K562 (cell line): ENCODE data around the gene CCDC28A.

ENCODE experiments used
- CBX1 ChIP-seq: sonication (generic); IDR thresholded peaks from 2 replicates; pipeline ENCODE4 v1.6.1; 2016; ENCODE audit warnings: antibody characterized with exemption, low read depth, mild to moderate bottlenecking
- CEBPB ChIP-seq: fragments of 450-650 bp; IDR thresholded peaks from 2 replicates; pipeline ENCODE4 v1.6.1; 2016; ENCODE audit warnings: missing genetic modification characterization, missing compliant biosample characterization
- EZH2 ChIP-seq: IDR thresholded peaks from 2 replicates; pipeline ENCODE4 v1.6.1; 2012; ENCODE audit warnings: low read depth, mild to moderate bottlenecking, inconsistent platforms, low read length, borderline replicate concordance
- SETDB1 ChIP-seq: IDR thresholded peaks from one replicate; pipeline ENCODE4 v1.6.1; 2012; ENCODE audit warnings: low read length, control low read depth, inconsistent platforms
- SMAD3 ChIP-seq: fragments of 450-650 bp; formaldehyde crosslinking; conservative IDR thresholded peaks from 2 replicates; pipeline ENCODE4 v1.4.0; 2020; ENCODE audit warnings: mild to moderate bottlenecking
- SNRNP70 ChIP-seq: fragments of 200-400 bp; formaldehyde crosslinking; optimal IDR thresholded peaks from 2 replicates; pipeline ENCODE3; 2017; ENCODE audit warnings: low read depth, low read length
- SOX6 ChIP-seq: fragments of 450-650 bp; IDR thresholded peaks from 2 replicates; pipeline ENCODE4 v1.6.1; 2014; ENCODE audit warnings: mild to moderate bottlenecking

- TF ChIP-seq EZH2 (no peak), SMAD3 (CRISPR knock-in tag) (no peak), SNRNP70 (no peak), CEBPB (tag) (no peak), SETDB1 (no peak), CBX1 (no peak), SOX6 (no peak)
Observed at GRCh38 chr6:138757136-138757535, 16.4 kb upstream of the CCDC28A start.
